Dedifferentiated amniotic fluid mesenchymal stem cell (primary cell): ENCODE measurements around the gene APOH.

Source experiments
- DNase-seq: peaks from one replicate; pipeline ENCODE4 v3.0.0-alpha.2; 2016; ENCODE audit errors: extremely low spot score

Gene APOH

GRCh38 chr17:66235377-66235994, 6.3 kb upstream of the APOH start:
- DNase-seq = no peak

GRCh38 chr17:66234611-66235010, 5.4 kb upstream of the APOH start:
- DNase-seq = no peak

GRCh38 chr17:66233023-66233753, 4.0 kb upstream of the APOH start:
- DNase-seq = no peak

GRCh38 chr17:66230922-66231591, 1.8 kb upstream of the APOH start:
- DNase-seq = no peak

GRCh38 chr17:66229783-66230538, 746 bp upstream of the APOH start:
- DNase-seq = no peak

- DNase-seq = no peak
Observed at GRCh38 chr17:66227212-66228045, 1.8 kb downstream of the APOH start.

- no peak for DNase-seq
Observed at GRCh38 chr17:66222798-66223350, 6.3 kb downstream of the APOH start.

GRCh38 chr17:66221755-66222530, 7.3 kb downstream of the APOH start:
- no peak for DNase-seq

GRCh38 chr17:66221343-66221742, 7.9 kb downstream of the APOH start:
- DNase-seq = no peak

GRCh38 chr17:66220079-66220835, 9.0 kb downstream of the APOH start:
- DNase-seq = no peak

- DNase-seq = no peak
Observed at GRCh38 chr17:66215529-66215911, 13.7 kb downstream of the APOH start.

- DNase-seq = no peak
Observed at GRCh38 chr17:66214884-66215528, 14.2 kb downstream of the APOH start.

- DNase-seq = no peak
Observed at GRCh38 chr17:66211047-66211810, 18.0 kb downstream of the APOH start.

GRCh38 chr17:66210208-66210574, 19.0 kb downstream of the APOH start:
- DNase-seq = no peak

GRCh38 chr17:66207936-66208335, 21.3 kb downstream of the APOH start:
- DNase-seq = no peak

GRCh38 chr17:66203274-66204015, 25.8 kb downstream of the APOH start:
- no peak for DNase-seq

GRCh38 chr17:66200685-66201092, 28.5 kb downstream of the APOH start:
- peak; percentile 71 for DNase-seq

GRCh38 chr17:66198242-66198641, 31.0 kb downstream of the APOH start:
- DNase-seq = no peak
